Renal pelvis (tissue), 4 donors: Measurements from ENCODE around the gene NEDD4L. TPM values are rescaled to one million over a fixed set of nuclear protein-coding genes. Genes with fewer than 3 reads are reported as not detected.
"Not testable (repeated sequence)": the region's sequence is repeated elsewhere in the genome, so short reads cannot be mapped to it uniquely, and the experiment has no call there.

Source experiments
- DNase-seq: peaks from one replicate; pipeline ENCODE4 v3.0.0-alpha.2; 2013
- polyA plus RNA-seq, 3 donors: library from polyadenylated mRNA; unstranded; fragments of 120-200 nt; gene quantifications; one replicate each; pipeline ENCODE4 v1.2.1, GENCODE V29; 2013; ENCODE audit not compliant: insufficient read length in 3 of 3

The NEDD4L gene
- polyA plus RNA-seq, 3 donors = 103 to 179 (median 152) TPM

GRCh38 chr18:58049000-58049688, 5.1 kb downstream of the NEDD4L start:
- DNase-seq = no peak

GRCh38 chr18:58050963-58051362, 6.9 kb downstream of the NEDD4L start:
- DNase-seq = not testable (repeated sequence)

DNA sequence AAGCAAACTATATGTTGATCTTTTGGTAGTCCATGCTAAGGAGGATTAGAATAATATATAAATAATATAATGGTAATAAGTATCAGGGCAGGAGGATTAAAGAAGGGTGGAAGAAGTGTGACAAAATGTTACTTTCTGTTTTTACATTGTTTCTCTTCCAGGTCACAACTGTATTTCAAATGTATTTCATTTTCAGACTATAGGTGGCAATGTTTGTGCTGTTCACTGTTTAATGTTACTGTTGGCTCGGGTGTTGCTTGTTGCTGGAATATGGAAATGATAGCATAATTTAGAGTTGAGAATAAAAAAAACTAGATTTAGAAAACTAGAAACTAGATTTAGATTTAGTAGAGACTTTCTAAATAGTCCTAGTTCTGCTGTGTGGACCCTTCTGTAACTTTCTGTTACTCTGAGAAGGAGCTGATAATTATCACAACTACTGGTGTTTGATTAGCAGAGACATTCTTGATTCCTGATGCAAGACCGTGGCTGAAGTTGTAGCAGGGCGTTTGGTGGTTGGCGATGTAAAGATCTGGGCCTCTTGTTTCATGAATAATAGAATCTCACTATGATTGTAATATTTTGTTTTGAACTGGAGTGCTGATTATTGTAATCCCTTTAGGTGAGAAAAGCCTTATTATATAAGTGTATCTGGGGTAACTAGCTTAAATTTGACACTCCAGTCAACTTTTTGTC, 7.9 kb downstream of the NEDD4L start:
- DNase-seq = no peak

DNA sequence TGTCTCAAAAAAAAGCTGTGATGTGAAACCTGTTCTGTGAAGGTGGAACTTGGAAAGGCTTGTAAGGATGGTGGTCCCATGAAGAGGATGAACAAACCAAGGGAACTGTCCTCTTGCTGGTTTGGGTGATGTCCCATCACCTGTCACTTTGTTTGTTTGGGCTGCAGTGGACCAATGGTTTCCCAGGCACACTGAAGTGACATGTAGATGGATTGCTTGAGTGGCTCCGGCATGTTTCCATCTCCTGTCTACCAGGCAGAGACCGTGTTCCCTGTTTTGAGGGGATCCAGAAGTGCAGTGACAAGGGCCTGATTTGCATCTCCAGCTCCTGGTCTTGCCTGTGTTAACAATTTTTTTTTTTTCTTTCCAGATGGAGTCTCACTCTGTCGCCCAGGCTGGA, 8.9 kb downstream of the NEDD4L start:
- no peak for DNase-seq

DNA sequence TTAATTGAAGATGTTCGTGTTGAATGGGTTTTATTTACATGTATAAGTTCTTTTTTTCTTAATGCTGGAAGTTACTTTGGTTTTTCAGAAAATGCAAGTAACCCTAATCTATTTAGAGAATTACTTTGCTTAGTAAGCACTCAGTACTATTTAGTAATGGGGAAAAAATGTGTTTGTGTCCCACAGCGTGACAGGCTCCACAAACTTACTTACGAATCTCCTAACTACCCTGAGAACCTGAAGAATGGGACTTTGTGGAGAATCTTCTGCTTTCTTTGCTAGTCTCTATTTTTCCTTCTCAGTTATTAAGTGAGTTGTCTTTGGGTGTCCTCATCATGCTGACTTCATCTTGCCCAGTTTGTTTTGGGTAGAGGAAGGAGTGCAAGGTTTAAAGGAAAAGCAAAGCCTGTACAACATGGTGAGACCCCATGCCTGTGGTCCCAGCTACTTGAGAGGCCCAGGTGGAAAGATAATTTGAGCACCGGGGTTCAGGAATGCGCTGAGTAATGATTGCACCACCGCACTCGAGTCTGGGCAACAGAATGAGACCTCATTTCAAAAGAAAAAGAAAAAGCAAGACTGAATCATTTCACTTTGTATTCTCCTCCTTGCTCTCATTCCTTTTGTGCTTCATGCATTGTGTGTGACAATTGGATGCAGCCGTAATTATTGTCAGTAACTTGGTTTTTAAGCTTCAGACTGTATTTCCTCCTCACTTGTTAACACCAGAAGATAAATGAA, 10.2 kb downstream of the NEDD4L start:
- DNase-seq = no peak

DNA sequence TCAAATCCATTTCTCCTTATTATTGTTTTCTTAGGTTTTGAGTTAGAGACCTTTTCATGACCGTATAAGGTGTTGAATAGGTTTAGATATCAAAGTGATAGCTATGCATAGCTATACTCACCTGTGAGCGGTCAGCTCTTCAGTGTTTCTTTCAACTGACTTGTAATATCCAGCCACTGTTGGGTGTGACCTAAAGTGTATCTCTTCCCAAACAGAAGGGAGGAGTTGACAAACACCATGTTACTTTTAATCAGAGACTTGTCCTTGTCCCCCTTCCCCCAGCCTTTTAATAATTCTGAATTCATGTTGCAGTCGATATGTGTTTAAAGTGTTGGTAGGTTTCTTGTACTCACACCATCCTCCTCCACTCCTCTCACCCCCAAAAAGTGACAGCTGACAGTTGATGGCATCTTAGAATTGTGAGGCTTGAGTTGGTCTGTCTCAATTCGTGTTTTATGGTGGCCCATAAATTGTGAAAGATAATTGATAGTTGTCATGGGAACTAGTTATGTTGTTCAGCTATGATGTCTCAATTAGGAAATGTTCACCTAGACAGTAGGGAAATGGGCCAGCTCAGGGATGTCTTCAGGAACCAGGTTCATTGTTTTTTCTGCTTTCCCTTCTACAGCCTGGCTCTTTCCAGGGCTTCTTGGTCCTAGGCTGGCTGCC, 12.0 kb downstream of the NEDD4L start:
- no peak for DNase-seq

DNA sequence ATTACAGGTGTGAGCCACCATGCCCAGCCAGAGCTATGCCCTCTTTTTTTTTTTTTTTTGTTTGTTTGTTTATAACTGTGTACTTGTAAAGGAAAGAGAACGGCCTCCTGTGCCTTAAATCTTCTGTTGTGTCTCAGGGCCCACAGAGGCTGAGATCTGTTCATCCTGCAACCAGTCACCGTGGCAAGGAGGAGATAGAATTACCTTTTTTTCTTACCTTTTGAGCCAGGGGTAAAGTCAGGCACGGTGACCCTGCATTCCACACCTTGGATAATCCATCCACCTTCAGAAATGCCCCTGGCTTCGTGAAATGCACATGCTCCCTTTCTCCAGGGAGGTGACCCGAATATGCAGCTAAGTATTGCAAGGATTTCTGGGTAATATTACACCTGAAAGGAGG, 12.8 kb downstream of the NEDD4L start:
- no peak for DNase-seq

- no peak for DNase-seq
Observed at GRCh38 chr18:58057291-58057965, 13.4 kb downstream of the NEDD4L start.

GRCh38 chr18:58058720-58059119, 14.7 kb downstream of the NEDD4L start:
- no peak for DNase-seq

DNA sequence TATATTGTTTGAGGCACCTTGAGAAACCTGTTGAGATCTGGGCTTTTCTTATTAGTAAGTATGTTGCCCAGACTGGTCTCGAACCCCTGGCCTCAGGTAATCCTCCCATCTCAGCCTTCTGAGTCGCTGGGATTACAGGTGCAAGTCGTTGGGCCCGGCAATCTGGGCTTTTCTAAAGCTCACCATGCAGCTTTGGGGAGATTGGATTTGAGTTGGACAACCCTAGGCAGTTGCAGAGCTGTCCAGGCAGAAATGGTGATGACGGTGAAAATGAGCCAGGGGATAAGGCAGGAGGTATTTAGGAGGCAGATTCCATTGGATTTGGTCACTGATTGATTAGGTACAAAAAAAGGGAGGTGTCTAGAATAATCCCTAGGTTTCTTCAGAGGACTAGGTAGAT, 16.2 kb downstream of the NEDD4L start:
- no peak for DNase-seq

DNA sequence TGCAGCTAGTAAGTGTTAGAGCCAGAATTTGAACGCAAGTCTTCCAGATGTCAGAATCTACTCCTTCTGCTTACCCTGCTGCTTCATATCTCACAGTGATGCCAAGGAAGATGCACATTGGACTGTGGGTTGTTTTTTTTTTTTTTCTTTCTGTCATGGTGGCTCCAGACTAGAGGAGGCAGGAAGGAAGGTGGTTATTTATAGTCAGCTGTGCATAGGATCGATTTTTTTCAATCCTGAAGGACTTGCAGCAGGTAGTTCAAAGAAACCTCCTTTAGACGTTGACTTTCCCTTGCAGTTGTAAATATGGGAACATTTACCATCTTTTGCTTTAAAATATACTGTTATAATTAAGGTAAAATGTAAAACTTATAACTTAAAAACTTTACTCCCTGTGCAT, 17.3 kb downstream of the NEDD4L start:
- no peak for DNase-seq

DNA sequence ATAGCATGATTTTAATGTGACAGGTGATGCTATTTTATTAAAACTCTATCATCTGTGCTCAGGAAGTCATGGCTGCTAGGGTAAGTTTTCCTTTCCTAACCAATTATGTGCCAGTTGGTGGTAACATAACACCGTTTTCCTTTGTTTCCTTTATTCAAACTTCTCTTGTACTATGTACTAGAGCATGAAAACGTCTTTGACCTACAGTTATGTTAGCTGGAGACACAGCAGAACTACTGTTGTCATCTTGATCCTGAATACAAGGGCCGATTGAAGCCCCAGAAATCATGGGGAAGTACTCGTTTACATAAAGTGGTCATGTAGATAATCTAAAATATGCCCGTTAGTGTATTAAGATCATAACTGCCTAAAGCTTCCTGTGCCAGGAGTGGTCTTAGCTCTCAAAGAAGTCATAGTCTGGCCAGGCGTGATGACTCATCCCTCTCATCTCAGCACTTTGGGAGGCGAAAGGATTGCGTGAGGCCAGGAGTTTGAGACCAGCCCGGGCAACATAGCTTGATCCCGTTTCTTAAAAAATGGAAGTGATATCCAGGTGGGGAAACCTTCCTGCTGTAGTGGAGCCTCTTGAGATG, 20.5 kb downstream of the NEDD4L start:
- no peak for DNase-seq

DNA sequence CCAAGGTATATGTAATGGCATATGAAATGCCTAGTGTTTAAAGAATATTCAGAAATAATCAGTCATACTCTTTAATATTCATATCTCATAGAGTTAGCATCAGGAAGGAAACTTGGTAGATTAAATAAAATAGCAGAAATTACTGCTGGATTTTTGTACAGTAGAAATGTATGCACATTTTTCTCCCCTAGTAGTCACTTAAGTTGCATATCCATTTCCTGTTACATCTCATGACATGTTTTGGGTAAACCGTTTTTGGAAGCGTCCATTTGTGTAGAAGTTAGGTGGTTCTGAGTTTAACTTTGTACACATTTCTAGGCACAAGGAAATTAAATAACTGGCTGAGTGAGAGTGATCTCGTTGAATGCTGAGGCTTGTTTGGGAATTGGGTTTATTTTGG, 21.9 kb downstream of the NEDD4L start:
- DNase-seq = no peak

DNA sequence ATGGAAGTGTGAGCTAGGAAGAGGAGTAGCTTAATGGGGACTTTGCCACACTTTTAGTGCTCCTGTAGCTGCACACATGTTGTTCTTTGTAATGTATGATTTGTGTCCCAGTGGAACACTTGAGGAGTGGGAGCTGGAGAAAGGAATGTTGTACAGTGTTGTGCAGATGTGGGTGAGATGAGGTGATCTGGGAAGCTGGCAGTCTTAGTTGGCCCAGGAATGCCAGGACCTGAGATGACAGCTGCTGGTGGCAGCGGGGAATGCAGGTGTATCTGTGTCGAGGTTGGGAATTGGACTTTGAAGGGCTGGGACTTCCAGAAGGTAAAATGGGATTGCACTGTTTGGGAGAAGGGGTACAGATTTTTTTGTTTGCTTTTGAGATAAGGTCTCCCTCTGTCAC, 23.6 kb downstream of the NEDD4L start:
- no peak for DNase-seq

- DNase-seq = no peak
Observed at GRCh38 chr18:58069099-58069498, 25.1 kb downstream of the NEDD4L start.

GRCh38 chr18:58069721-58070292, 25.8 kb downstream of the NEDD4L start:
- no peak for DNase-seq

- no peak for DNase-seq
Observed at GRCh38 chr18:58076052-58076451, 32.0 kb downstream of the NEDD4L start.

DNA sequence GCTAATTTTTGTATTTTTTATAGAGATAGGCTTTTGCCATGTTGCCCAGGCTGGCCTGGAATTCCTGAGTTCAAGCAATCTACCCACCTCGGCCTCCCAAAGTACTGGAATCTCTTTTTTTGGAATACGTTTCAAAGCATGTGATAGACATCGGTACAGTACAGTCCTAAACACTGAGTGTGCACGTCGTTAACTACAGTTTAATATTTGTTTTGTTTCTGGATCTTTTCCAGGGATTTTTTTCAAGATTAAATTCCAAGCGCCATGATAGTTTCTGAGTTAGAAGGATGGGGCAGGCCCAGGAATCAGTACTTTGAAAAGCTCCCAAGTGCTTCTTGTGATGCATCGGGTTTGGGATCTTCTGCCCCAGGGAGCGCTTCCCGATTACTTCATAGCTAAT, 33.3 kb downstream of the NEDD4L start:
- no peak for DNase-seq

GRCh38 chr18:58078889-58079573, 35.0 kb downstream of the NEDD4L start:
- no peak for DNase-seq

- no peak for DNase-seq
Observed at GRCh38 chr18:58080451-58080850, 36.4 kb downstream of the NEDD4L start.
